GM12865 (cell line): ENCODE results near the gene BLOC1S3.

ENCODE experiments used
- DNase-seq: peaks from one replicate; pipeline ENCODE4 v3.0.0; 2010; ENCODE audit warnings: low read depth
- H3K4me3 ChIP-seq: 2 replicates; pipeline ENCODE4 v1.5.1; 2011; ENCODE audit warnings: mild to moderate bottlenecking, low read depth, low read length, control low read depth
- CTCF ChIP-seq: IDR thresholded peaks from 2 replicates; pipeline ENCODE4 v1.5.1; 2011; ENCODE audit warnings: low read length, control low read depth, low read depth, inconsistent platforms; ENCODE audit not compliant: insufficient read depth; ENCODE audit errors: missing control alignments

Gene BLOC1S3

GRCh38 chr19:45163156-45163555, 15.4 kb upstream of the BLOC1S3 start:
- H3K4me3 ChIP-seq: no peak overlapping the region
- no peak for DNase-seq
- TF ChIP-seq CTCF: no peak

- DNase-seq: peak; percentile 23
- TF ChIP-seq CTCF: no peak
- H3K4me3 ChIP-seq: no peak overlapping the region
Observed at GRCh38 chr19:45163751-45164460, 14.7 kb upstream of the BLOC1S3 start.

GRCh38 chr19:45164577-45165335, 13.8 kb upstream of the BLOC1S3 start:
- DNase-seq: peak; percentile 89
- no peak overlapping the region; the same call in 1 of the 2 replicates for H3K4me3 ChIP-seq
- no peak for TF ChIP-seq CTCF

GRCh38 chr19:45166723-45167252, 11.8 kb upstream of the BLOC1S3 start:
- DNase-seq: no peak
- TF ChIP-seq CTCF: no peak
- no peak overlapping the region for H3K4me3 ChIP-seq

- no peak for DNase-seq
- H3K4me3 ChIP-seq: no peak overlapping the region
Observed at GRCh38 chr19:45168767-45169351, 9.7 kb upstream of the BLOC1S3 start.

GRCh38 chr19:45169602-45170001, 9.0 kb upstream of the BLOC1S3 start:
- no peak for DNase-seq
- H3K4me3 ChIP-seq: no peak overlapping the region
- no peak for TF ChIP-seq CTCF

More at GRCh38 chr19:45168767-45169351, 9.7 kb upstream of the BLOC1S3 start:
- no peak for TF ChIP-seq CTCF
